B cell (primary cell): ENCODE data around the gene RNF149. TPM values are rescaled to one million over a fixed set of nuclear protein-coding genes. Genes with fewer than 3 reads are reported as not detected.

Source experiments
- ATAC-seq: fragments of 200-7000 bp; cut with Tn5 transposase; one replicate; pipeline ENCODE4 v1.10.0; 2021; ENCODE audit warnings: low read depth, mild to moderate bottlenecking, moderate number of reproducible peaks, moderate library complexity
- CTCF ChIA-PET: fragments of 350-600 bp; sonication (Branson Sonifier 250); formaldehyde crosslinking; loops from one replicate; lab custom pipeline; 2021; ENCODE audit warnings: antibody characterized with exemption, inconsistent platforms; lab: Charles Lee
- POLR2A ChIA-PET: fragments of 350-600 bp; sonication (Branson Sonifier 250); formaldehyde crosslinking; loops from one replicate; lab custom pipeline; 2021; ENCODE audit warnings: antibody characterized with exemption; lab: Charles Lee
- DNase-seq: peaks from one replicate; pipeline ENCODE4 v3.0.0; 2013
- H2AFZ ChIP-seq: 2 replicates; pipeline ENCODE4 v1.6.1; 2012; ENCODE audit warnings: mild to moderate bottlenecking, low read depth, low read length; ENCODE audit not compliant: insufficient read depth, poor library complexity, severe bottlenecking
- H3K27ac ChIP-seq, 2 donors: 1 replicate in 1 of 2; 2 replicates in 1 of 2; pipeline ENCODE4 v1.5.1; 2012 to 2013; ENCODE audit warnings: low read length in 2 of 2, mild to moderate bottlenecking in 2 of 2, moderate library complexity in 1 of 2
- H3K27me3 ChIP-seq, 4 experiments: fragments of 200-600 bp in 1 of 4; sonication (generic) in 1 of 4; replicated peaks in 1 of 4; 1 replicate in 2 of 4; 2 replicates in 2 of 4; pipeline versions ENCODE4 v1.6.1 to v1.7.0; 2013 to 2016; ENCODE audit warnings: low read length in 3 of 4, mild to moderate bottlenecking in 2 of 4, mixed read lengths in 1 of 4, moderate library complexity in 1 of 4; ENCODE audit not compliant: insufficient read depth in 4 of 4, control insufficient read depth in 3 of 4; ENCODE audit errors: control extremely low read depth in 1 of 4
- H3K36me3 ChIP-seq, 2 experiments: replicated peaks in 1 of 2; 1 replicate in 1 of 2; 2 replicates in 1 of 2; pipeline versions ENCODE4 v1.6.1 to v1.7.1; 2013; ENCODE audit warnings: low read length in 1 of 2; ENCODE audit not compliant: insufficient read depth in 2 of 2, control insufficient read depth in 1 of 2; ENCODE audit errors: control extremely low read depth in 1 of 2, extremely low read depth in 1 of 2
- H3K4me1 ChIP-seq, 2 donors: fragments of 200-600 bp in 1 of 2; sonication (generic) in 1 of 2; 1 replicate in 1 of 2; 2 replicates in 1 of 2; pipeline versions ENCODE4 v1.5.1 to v1.6.1; 2013 to 2017; ENCODE audit warnings: low read length in 2 of 2; ENCODE audit not compliant: control insufficient read depth in 2 of 2, insufficient read depth in 2 of 2
- H3K4me2 ChIP-seq: replicated peaks from 2 replicates; pipeline ENCODE3; 2012; ENCODE audit warnings: mild to moderate bottlenecking, low read depth, low read length; ENCODE audit not compliant: poor library complexity, severe bottlenecking
- H3K4me3 ChIP-seq, 5 experiments: fragments of 200-600 bp in 1 of 5; sonication (generic) in 1 of 5; 1 replicate in 3 of 5; 2 replicates in 2 of 5; pipeline versions ENCODE4 v1.5.1 to v1.7.0; 2011 to 2016; ENCODE audit warnings: low read length in 4 of 5, mild to moderate bottlenecking in 4 of 5, low read depth in 2 of 5, control low read depth in 1 of 5, moderate library complexity in 1 of 5; ENCODE audit not compliant: insufficient read depth in 1 of 5; ENCODE audit errors: control extremely low read depth in 1 of 5, extremely low read depth in 1 of 5
- H3K79me2 ChIP-seq: fragments of 200-600 bp; sonication (generic); one replicate; pipeline ENCODE4 v1.6.0; 2016; ENCODE audit warnings: low read length; ENCODE audit not compliant: control insufficient read depth, insufficient read depth
- H3K9ac ChIP-seq: fragments of 200-600 bp; sonication (generic); 2 replicates; pipeline ENCODE4 v1.6.1; 2017; ENCODE audit warnings: mild to moderate bottlenecking, low read length, moderate library complexity
- H3K9me3 ChIP-seq, 3 donors: one replicate each; pipeline versions ENCODE4 v1.6.1 to v1.7.1; 2013; ENCODE audit warnings: low read length in 2 of 3; ENCODE audit not compliant: control insufficient read depth in 2 of 3, insufficient read depth in 1 of 3; ENCODE audit errors: control extremely low read depth in 1 of 3
- H4K20me1 ChIP-seq: 2 replicates; pipeline ENCODE4 v1.6.0; 2012; ENCODE audit warnings: mild to moderate bottlenecking, low read length; ENCODE audit not compliant: insufficient read depth, control insufficient read depth, poor library complexity, severe bottlenecking
- H3K27ac Mint-ChIP-seq: one replicate; pipeline ENCODE4 v1.8.0; 2021; ENCODE audit warnings: mixed read lengths
- H3K27me3 Mint-ChIP-seq: one replicate; pipeline ENCODE4 v1.8.0; 2021; ENCODE audit warnings: mixed read lengths
- H3K4me1 Mint-ChIP-seq: one replicate; pipeline ENCODE4 v1.8.0; 2021; ENCODE audit warnings: mixed read lengths
- H3K4me3 Mint-ChIP-seq: one replicate; pipeline ENCODE4 v1.8.0; 2021; ENCODE audit warnings: mixed read lengths
- H3K9me3 Mint-ChIP-seq: one replicate; pipeline ENCODE4 v1.8.0; 2022; ENCODE audit warnings: mixed read lengths; ENCODE audit not compliant: insufficient read depth
- EZH2 ChIP-seq: IDR thresholded peaks from 2 replicates; pipeline ENCODE4 v1.6.1; 2012; ENCODE audit warnings: borderline replicate concordance, low read depth, mild to moderate bottlenecking, moderate library complexity, low read length; ENCODE audit not compliant: insufficient read depth, poor library complexity, severe bottlenecking
- WGBS: methylation state at CpG from one replicate; pipeline ENCODE4 v1.1.5; 2013; ENCODE audit warnings: missing lambda C conversion rate; ENCODE audit not compliant: insufficient coverage; 5-methylcytosine and 5-hydroxymethylcytosine counted together
- intact Hi-C: fragments of 100-400 bp; cut with micrococcal nuclease; formaldehyde crosslinking; loops from one replicate; pipeline ENCODE4 v1.10.0; 2022
- polyA plus RNA-seq: library from polyadenylated mRNA; depleted of rRNA; stranded (reverse); fragments of >200 nt; gene quantifications from 2 replicates; pipeline ENCODE4 v1.2.3, GENCODE V29; 2012
- total RNA-seq, 2 donors: library from RNA; stranded (reverse); fragments of 120-200 nt in 1 of 2; gene quantifications; 1 replicate in 1 of 2; 2 replicates in 1 of 2; pipeline versions ENCODE4 v1.2.3 to v1.2.4, GENCODE V29; 2013 to 2022
- TF ChIP-seq, protein P1 (sequence below): fragments of 200-600 bp; IDR thresholded peaks from one replicate; pipeline ENCODE4 v1.8.0; 2022; ENCODE audit warnings: antibody characterized with exemption, mild to moderate bottlenecking

The RNF149 gene
- total and polyA plus RNA-seq, 2 donors (not counting 1 experiment from before 2014, with no cell fraction given), result 28.2 to 71.6 TPM

DNA sequence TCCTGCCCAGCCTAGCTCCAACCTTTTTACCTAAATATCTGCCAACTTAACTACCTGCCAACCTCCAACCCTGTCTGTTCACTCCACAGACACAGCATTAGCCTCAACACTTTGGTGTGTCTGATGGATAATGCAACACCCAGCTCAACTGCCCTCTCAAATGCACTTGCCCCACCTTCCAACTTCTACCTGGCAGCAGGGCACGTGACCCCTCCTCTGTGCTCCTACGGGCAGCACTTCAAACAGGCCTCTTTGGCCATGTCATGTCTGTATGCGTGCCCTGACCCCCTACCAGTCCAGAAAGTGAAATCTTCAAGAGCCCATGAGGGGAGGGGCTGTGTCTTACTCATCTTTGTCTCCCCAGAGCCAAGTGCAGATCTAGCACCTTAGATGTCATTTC is 25.5 kb downstream of the RNF149 start:
- Histone ChIP-seq H4K20me1 (no peaks in the 10 kb centered on the region), H3K4me2 (no peak overlapping the region), H3K9ac (no peak overlapping the region), H2AFZ (no peak overlapping the region), H3K27ac (no peak overlapping the region), H3K9me3 (peaks cover 0 to 3% (median 0%) of the 10 kb centered on the region in 3 donors), H3K36me3 (peaks cover 11 to 94% of the 10 kb centered on the region in 2 experiments), H3K27me3 (no peaks in the 10 kb centered on the region), H3K4me1 (no peaks in the 10 kb centered on the region), H3K79me2 (no peaks in the 10 kb centered on the region), H3K4me3 (no peak overlapping the region)
- TF ChIP-seq, protein P1, sequence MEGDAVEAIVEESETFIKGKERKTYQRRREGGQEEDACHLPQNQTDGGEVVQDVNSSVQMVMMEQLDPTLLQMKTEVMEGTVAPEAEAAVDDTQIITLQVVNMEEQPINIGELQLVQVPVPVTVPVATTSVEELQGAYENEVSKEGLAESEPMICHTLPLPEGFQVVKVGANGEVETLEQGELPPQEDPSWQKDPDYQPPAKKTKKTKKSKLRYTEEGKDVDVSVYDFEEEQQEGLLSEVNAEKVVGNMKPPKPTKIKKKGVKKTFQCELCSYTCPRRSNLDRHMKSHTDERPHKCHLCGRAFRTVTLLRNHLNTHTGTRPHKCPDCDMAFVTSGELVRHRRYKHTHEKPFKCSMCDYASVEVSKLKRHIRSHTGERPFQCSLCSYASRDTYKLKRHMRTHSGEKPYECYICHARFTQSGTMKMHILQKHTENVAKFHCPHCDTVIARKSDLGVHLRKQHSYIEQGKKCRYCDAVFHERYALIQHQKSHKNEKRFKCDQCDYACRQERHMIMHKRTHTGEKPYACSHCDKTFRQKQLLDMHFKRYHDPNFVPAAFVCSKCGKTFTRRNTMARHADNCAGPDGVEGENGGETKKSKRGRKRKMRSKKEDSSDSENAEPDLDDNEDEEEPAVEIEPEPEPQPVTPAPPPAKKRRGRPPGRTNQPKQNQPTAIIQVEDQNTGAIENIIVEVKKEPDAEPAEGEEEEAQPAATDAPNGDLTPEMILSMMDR, result no peak
- no peak for TF ChIP-seq EZH2
- POLR2A ChIA-PET, result no interaction called here
- DNase-seq, result no peak
- Mint-ChIP-seq H3K27me3 (no peaks in the 10 kb centered on the region), H3K4me1 (no peaks in the 10 kb centered on the region), H3K9me3 (no peaks in the 10 kb centered on the region), H3K27ac (no peak overlapping the region), H3K4me3 (no peak overlapping the region)
- ATAC-seq, result no peak
- WGBS, result 94% methylated on average over 3 of the region's 3 CpGs
- intact Hi-C loops, result no loop called here
- CTCF ChIA-PET, result no interaction called here

DNA sequence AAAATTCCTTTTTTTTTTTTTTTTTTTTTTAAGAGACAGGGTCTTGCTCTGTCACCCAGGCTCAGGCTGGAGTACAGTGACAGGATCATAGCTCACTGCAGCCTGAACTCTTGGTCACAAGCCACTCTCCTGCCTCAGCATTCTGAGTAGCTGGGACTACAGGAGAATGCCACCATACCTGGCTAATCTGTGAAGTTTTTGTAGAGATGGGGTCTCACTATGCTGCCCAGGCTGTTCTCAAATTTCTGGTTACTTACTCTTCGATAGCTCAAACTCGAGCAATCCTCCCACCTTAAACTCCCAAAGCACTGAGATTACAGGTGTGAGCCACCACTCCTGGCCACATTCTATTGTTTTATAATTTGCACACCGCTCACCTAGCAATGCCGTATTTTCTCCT is 27.0 kb downstream of the RNF149 start:
- Histone ChIP-seq H3K27me3 (no peaks in the 10 kb centered on the region), H3K4me2 (no peak overlapping the region), H2AFZ (no peak overlapping the region), H4K20me1 (no peaks in the 10 kb centered on the region), H3K79me2 (no peaks in the 10 kb centered on the region), H3K36me3 (peaks cover 10 to 90% of the 10 kb centered on the region in 2 experiments), H3K4me1 (no peaks in the 10 kb centered on the region), H3K9ac (no peak overlapping the region), H3K9me3 (peaks cover 0 to 3% (median 0%) of the 10 kb centered on the region in 3 donors), H3K27ac (no peak overlapping the region), H3K4me3 (no peak overlapping the region)
- no peaks in the 10 kb centered on the region for H3K4me1 Mint-ChIP-seq
- ChIA-PET POLR2A (no interaction called here), CTCF (interaction anchor here (0.6 to 1.1 kb wide), 2 partner anchors 18 to 49 kb away, joined by 3 to 4 read pairs; no protein-coding TSS in a partner anchor)
- ATAC-seq, result no peak
- H3K9me3 Mint-ChIP-seq, result no peaks in the 10 kb centered on the region
- intact Hi-C loops, result no loop called here
- TF ChIP-seq, protein P1, result no peak
- no peak for TF ChIP-seq EZH2
- H3K4me3 Mint-ChIP-seq, result no peak overlapping the region
- DNase-seq, result no peak
- no peaks in the 10 kb centered on the region for H3K27me3 Mint-ChIP-seq
- H3K27ac Mint-ChIP-seq, result no peak overlapping the region
- WGBS, result 100% methylated on average over 4 of the region's 4 CpGs
